ENCODE measurements around the gene C3orf70. TPM values are rescaled to one million over a fixed set of nuclear protein-coding genes. Genes with fewer than 3 reads are reported as not detected.

The C3orf70 gene
- total RNA-seq, 1 donor from 2014 or later, result 6.2 TPM

DNA sequence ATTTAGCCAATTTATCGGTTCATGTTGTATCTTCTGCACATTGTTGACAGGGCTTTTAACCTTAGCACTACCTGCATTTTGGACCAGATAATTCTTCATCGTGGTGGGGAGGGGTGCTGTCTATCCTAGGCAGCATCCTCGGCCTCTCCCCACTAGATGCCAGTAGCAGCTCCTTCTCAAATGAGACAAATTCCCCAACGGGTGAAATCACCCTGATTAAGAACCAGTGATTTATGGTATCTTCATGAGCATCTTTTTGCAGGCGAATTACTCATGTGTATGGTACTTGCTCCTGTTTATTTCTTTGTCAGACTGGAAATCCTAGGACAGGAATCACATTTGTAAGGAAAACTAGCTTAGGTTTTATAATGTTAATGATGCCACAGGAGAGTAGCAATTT is 68.0 kb downstream of the C3orf70 start:
- DNase-seq, result no peak

DNA sequence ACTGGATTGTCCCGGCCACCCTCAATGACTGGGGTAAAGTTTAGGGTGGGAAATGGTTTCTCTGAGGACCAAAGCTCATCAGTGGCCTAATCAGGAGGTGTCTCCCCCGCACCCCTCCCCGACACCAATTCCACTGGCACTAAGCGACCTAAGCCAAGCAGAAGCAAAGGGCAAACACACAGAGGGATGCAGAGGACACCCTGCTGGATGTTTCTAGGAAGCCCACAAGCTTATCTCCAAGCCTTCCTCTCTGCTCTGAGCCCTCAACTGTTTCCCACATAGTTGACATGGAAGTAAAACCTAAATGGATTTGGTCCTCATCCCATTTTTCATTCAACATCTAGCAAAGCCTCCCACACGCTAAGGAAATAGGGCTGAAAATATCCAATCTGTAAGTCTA is 68.5 kb downstream of the C3orf70 start:
- no peak for DNase-seq

DNA sequence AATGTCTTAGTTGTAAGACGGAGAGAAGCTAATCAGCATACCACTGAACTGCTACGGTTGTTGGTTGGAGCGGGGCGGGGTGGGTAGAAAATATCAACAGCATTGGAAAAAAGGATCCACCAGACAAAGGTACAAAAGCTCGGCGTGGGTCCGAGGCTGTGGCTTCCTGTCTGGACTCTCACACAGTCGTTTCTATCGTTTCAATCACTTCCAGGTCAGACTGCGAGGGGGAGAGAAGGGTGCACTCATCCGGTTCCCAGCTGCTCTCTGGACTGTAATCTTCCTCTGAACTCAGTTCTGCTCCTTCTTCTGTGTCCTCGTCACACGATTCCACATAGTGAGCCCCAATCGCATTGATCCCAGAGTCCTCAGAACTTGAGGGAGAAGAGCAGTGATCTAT is 70.0 kb downstream of the C3orf70 start:
- no peak for DNase-seq

DNA sequence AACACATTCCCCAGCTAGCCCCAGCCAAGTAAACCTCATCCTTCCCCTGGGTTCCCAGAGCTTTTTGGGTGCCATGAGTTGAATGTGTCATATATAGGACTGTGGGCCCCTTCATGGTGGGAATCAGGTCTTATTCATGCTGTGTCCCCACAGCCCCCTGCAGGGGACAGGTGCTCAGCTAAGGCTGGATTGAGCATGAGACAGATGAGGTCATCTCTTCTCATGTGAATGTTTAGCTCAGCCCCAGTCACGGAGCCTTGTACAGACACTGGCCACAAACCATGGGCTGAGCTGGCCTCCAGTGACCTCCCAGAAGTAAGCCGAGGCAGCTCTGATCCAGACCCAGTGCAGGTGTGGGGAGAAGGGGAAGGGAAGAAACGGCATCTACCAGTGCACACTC is 70.7 kb downstream of the C3orf70 start:
- no peak for DNase-seq

DNA sequence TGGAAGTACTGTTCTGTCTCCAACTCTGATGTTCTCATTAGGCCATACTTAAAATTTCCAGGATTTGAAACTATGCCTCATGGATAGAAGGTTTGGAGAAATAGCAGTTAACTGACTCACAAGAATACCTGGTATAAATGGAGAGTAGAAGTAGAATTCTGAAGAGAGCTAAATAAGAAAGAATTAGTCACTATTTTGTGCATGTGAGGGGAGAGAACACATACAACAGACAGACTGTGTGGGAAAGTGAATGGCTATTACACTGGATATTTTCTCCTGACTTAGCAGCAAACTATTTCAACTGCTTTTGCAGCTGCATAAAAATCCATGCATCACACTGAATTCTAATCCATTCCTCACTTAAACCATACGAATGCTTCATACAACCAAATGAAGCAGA is 71.3 kb downstream of the C3orf70 start:
- DNase-seq, result no peak

DNA sequence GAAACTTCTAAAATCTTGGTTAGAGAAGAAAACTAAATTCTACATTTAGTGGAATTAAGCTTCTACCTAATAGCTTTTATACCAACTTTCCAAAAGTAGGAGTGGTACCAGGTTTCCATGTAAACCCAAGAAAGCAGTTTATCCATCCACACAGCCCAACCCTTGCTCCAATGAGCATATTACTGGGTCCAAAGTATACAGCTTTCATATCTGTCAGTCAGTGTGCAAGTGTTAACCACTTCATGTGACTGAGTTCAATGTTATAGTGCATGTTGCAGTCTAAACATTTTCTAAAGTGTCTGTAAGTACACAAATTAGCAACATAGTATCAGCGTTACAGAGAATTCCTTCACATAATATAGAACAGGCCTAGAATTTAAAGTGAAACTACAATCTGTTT is 73.2 kb downstream of the C3orf70 start:
- DNase-seq, result no peak

DNA sequence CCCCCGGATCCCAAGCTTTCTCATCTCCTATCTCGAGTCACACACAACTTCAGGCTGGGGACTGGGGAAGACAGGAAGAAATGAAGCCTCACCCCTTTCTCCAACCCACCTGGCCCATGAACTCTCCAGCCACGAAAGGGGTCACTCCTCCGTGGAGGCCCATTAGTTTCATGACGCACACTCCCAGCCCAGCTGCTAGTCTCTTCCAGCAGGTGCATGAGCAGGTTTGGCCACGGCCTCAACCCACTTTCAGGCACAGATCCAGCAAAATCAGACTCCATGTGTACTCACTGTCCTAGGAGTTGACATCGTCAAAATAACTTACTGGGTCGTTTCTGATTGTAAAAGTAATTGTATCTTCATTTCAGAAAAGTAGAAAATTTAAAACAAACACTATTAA is 76.6 kb downstream of the C3orf70 start:
- DNase-seq, result no peak

DNA sequence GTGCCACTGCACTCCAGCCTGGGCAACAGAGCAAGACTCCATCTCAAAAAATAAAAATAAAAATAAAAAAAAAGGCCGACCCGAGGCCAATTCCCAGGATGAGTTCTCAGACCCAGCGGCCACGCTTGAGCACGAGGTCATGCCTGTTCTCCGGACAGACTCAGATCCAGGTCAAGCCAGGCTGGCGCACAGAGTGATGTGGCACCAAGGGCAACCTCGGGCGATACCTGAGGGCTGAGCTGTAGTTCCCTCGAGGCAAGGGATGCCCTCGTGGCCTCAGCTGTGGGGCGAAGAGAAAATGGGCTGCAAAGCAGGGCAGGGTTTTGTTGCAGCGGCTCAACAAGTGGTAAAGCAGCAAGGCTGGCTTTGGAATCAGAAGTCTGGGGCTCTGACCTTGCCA is 77.3 kb downstream of the C3orf70 start:
- no peak for DNase-seq

DNA sequence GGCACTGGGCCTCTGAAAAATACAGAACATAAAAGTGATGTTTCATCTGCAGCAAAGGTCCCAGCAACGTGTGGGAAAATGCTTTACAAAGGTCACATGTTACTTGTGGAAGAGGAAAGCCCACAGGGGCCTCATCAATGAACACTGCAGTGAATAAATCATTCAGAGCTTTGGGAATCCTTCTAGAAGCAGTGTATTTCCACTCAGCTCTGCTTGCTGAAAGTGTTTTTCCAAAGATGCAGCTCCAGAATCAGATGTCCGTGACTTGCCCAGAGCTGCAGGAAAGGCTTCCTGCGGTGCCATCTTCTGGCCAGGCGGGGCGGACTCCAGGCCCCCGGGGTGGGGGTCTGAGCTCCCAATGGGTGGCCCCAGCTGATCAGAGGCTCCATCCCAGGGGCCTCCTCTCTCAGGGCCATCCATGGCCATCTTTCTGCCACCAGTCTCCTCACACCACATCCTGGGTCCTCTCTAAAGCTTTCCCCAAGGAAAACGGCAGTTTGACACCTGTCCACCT is 81.5 kb downstream of the C3orf70 start:
- no peak for DNase-seq

DNA sequence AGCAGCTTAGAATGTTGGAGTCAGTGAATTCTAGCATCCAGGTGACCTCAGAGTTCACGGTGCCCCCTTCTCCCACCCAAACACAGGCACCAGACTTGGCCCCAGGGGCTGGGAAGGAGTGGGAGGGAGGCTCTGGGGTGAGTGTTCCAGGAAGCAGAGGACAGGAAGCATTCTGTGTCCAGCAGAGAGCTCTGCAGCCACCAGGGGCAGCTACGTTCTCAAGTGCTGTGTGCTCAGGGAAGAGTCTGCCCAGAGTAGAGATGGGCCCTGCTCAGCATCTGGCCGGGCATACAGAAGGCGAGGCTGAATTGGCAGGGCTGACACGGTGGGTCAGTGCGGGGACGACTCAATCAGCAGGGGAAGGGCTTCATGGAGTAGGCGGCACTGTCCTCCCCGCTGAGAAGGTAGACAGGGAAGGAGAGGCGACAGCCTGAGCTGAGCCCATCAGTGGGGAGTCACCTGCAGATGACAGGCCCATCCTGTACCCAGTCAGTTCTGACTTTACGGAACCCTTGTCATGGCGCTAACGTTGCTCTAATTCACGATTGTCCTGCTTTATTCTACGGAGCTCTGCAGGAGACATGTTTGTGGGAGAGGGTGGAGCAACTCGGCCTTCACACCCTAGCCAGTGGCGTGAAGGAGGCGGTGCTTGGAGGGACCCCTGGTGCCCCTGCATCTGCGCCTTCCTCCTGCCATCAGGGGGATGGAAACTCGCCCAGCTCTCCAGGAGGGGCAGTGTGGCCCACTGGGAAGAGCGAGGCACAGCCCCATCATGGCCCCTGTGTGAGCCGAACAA is 82.2 kb downstream of the C3orf70 start:
- DNase-seq, result peak; percentile 23

DNA sequence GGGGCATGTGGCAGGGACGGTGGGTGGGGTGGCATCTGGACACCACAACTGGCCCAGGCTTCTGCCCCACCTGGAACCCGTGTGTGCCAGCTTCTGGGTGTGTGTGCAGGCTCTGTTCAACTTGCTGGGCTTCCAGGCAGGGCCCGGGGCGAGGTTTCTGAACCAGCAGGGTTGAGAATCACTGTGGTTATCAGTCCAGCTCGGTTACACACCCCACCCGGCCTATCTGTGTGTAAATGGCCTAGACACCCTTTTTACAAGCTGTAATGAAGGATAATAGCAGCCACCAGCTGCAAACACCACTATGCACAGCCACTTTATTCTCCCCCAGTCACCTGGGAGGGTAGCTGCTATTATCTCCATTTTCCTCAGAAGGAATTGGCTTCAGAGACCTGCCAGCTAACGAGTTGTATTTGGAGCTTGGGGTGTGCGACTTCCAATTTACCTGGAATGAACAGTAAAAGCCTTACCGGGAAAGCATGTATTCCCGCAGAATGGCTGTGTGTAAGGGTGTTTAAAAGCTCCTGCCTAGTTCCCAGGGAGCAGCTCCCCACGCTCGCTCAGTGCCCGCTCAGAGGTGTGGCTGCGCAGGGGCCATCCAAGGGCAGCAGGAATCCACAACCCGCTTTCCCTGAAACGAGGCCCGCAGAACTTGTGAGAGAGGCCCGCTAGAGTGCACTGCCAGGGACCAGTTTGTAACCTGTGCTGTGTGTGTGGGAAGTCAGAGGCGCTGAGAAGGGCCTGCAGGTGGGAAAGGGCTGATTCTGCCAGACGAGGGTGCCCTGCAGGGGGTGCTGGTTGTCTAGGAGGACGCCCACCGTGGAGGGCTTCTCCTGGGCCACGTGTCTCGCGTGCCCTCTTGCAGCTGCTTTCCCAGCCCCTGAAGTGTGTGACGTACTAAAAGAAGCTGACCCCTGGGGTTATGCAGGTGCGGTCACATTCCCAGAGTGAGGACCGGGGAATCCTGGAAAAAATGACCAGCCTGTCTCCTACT is 83.5 kb downstream of the C3orf70 start:
- DNase-seq, result no peak

DNA sequence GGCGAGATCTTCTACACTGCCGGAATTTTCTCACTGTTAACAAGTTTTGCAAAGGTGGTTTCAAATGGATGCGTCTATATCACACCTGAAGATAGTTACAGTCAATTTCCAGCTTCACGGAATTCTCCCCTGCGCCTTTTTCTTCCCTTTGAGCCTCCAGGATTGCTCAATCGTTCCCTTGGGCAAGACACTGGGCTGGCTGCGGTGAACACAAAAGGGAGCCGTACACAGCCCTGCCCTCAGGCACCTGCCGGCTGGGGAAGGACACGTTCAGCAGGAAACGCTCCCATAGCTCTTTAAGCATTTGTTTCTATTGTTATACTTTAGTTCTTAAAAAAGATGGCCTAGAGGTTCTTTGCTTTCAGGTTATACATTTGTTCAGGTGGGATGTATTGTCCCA is 85.7 kb downstream of the C3orf70 start:
- no peak for DNase-seq

DNA sequence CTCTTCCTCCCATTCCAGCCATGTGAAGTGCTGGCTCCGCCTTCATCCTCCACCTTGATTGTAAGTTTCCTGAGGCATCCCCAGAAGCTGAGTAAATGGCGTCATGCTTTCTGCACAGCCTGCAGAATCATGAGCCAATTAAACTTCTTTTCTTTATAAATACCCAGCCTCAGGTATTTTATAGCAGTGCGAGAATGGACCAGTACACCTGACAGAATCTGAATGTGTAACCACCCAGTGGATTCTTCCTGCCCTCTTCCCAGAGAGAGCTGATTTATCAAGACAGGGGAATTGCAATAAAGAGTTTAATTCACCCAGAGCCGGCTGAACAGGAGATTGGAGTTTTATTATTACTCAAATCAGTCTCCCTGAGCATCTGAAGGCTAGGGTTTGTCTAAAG is 86.6 kb downstream of the C3orf70 start:
- DNase-seq, result no peak

DNA sequence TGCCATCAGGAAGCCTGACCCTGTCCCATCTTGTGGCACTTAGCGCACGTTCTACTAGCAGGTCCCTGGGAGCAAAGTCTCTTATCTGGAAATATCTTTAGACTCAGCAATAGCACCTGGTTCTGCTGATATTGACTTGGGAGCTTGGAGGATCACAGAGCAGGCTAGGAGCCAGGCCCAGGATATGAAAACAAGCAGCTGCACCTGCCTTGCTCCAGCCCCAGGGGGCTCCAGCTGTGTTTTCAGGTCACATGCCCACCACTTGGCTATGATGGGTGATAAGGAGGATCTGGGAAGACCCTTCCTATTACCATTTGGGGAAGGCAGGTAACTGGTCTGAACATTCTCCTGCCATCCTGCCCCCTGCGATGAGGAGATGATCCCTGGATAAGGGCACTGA is 87.8 kb downstream of the C3orf70 start:
- DNase-seq, result no peak

DNA sequence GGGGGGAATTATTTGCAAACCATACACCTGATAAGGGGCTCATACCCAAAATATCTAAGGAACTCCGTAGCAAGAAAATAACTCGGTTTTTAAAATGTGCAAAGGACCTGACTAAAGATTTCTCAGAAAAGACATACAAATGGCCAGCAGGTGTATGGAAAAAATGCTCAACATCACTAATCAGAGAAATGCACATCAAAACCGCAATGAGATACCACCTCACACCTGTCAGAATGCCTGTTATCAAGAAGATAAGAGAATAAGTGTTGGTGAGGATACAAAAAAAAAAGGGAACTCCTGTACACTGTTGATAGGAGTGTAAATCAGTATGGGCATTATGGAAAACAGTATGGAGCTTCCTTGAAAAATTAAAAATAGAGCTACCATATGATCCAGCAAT is 89.4 kb downstream of the C3orf70 start:
- DNase-seq, result no peak

DNA sequence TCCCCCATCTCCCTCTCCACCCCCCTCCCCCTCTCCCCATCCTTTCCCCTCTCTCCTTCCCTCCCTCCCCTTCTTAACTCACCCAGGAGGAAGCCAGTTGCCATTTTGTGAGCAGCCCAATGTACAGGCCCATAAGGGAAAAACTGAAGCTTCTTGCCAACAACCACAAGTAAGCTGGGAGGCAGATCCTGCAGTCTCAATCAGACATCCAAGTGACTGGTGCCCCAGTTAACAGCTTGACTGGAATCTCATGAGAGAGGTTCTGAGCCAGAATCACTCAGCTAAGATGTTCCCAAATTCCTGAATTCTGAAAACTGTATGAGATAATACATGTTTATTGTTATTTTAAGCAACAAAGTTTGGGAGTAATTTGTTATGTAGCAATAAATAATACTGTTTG is 90.7 kb downstream of the C3orf70 start:
- DNase-seq, result no peak

DNA sequence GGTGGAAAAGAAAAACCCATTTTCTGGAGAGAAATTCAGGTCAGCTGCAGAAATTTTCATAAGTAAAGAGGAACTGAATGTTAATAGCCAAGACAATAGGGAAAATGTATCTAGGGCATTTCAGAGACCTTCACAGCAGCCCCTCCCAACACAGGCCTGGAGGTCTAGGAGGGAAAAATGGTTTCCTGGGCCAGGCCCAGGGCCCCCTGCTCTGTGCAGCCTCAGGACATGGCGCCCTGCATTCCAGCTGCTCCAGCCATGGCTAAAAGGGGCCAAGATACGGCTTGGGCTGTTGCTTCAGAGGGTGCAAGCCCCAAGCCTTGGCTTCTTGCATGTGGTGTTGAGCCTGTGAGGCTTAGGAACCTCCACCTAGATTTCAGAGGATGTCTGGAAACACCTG is 92.2 kb downstream of the C3orf70 start:
- DNase-seq, result no peak

DNA sequence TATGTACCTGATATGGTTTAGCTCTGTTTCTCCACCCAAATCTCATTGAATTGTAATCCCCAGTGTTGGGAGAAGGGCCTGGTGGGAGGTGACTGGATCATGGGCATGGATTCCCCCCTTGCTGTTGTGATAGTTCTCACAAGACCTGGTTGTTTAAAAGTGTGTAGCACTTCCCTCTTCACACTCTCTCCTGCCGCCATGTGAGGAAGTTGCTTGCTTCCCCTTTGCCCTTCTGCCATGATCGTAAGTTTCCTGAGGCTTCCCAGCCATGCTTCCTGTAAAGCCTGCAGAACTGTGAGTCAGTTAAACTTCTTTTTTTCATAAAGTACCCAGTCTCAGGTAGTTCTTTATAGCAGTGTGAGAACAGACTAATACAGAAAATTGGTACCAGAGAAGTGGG is 93.1 kb downstream of the C3orf70 start:
- DNase-seq, result no peak

DNA sequence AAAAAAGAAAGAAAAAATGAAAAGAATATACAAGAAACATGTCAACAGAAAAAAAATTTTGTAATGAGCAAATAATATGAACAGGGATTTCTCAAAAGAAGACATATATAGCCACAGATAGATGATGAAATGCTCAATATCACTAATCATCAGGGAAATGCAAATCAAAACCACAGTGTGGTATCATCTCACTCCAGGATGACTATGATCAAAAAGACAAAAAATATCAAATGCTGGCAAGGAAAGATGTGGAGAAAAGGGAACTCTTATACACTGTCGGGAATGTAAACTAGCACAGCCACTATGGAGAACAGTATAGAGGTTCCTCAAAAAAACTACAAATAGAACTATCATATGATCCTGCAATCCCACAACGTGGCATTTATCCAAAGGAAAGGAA is 94.1 kb downstream of the C3orf70 start:
- DNase-seq, result no peak

DNA sequence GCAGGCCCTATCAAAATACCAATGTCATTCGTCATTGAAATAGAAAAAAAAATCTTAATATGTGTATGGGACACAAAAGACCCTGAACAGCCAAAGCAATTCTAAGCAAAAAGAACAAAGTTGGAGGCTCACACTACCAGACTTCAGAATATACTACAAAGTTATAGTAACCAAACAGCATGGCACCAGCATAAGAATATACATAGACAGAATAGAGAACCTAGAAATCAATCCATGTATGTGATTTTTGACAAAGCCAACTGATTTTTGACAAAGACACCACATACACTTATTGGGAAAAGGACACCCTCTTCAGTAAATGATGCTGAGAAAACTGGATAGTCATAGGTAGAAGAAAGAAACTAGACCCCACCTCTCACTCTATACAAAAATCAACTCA is 95.0 kb downstream of the C3orf70 start:
- no peak for DNase-seq

DNA sequence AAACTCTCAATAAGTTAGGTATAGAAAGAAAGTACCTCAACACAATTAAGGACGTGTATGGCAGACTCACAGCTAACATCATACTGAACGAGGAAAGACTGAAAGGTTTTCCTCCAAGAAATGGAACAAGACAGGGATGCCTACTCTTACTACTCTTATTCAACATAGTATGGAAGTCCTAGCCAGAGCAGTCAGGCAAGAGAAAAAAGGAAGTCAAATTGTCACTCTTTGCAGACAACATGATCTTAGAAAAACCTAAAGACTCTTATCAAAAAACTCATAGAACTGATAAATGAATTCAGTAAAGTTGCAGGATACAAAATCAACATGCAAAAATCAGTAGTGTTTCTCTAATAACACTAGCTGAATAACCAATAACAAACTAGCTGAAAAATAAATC is 96.0 kb downstream of the C3orf70 start:
- DNase-seq, result no peak

DNA sequence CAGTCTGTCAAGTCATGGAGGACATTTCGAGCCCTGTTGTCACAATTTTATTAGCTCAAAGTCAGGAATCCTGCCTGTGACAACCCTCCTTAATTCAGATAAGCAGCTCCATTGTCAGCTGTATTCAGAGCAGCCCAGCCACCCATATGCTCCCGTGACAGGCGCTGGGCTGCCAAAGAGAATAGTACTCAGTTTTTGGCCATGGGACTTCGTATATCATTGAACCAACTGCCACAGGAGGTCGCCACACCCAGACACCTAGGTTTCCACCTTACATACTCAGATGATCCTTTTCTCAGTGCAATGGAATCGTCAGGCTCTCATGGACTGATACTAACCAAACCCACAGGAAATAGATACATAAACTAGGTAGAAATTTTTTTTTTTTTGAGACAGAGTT is 100.2 kb downstream of the C3orf70 start:
- no peak for DNase-seq

DNA sequence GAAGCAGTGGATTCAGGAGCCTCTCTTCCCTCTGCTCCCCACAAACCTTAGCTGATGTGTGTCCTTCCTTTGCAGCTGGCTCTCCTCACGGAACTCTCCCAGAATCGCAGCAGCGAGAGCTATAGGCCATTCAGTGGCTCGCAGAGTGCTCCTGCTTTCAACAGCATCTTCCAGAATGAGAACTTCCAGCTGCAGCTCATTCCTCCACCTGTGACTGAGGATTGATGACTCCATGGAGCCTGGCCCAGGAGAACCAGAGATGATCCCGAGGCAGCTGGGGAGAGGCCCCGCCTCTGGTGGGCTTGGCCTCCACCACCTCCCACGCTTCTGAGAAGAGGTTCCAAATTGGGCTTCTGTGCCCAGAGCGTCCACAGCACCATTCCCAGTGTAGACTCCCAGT is 101.1 kb downstream of the C3orf70 start:
- DNase-seq, result no peak

Data from tongue (tissue), 2 donors.